Measurements from ENCODE around the gene ZNF385A.
A peak's percentile ranks its signal among the peaks of the same experiment; 100 is the strongest.

Gene ZNF385A

GRCh38 chr12:54419088-54419887 lies 34.8 kb upstream of the ZNF385A start, which contains the start of gene ITGA5 (continued):
- TF ChIP-seq BCL6B (tag by site-specific recombination; IDR thresholded peaks at IDR 0.05), result no peak
- peak; percentile 19; the same call in 1 of the 2 replicates for TF ChIP-seq KLF8 (tag by site-specific recombination; IDR thresholded peaks at IDR 0.05)
- no peak for TF ChIP-seq ZNF266 (tag by site-specific recombination; IDR thresholded peaks at IDR 0.05; ENCODE audit: low read depth)
- peak; percentile 95 for TF ChIP-seq ZIC2 (tag by site-specific recombination; IDR thresholded peaks at IDR 0.05)
- TF ChIP-seq ZBTB20 (tag by site-specific recombination; IDR thresholded peaks at IDR 0.05), result peak; percentile 47
- no peak for TF ChIP-seq ZNF248 (tag by site-specific recombination; IDR thresholded peaks at IDR 0.05)
- no peak for TF ChIP-seq ZNF654 (tag by site-specific recombination; IDR thresholded peaks at IDR 0.05; ENCODE audit: low read depth)
- TF ChIP-seq GLI4 (tag by site-specific recombination; IDR thresholded peaks at IDR 0.05), result no peak
- TF ChIP-seq, protein P1, sequence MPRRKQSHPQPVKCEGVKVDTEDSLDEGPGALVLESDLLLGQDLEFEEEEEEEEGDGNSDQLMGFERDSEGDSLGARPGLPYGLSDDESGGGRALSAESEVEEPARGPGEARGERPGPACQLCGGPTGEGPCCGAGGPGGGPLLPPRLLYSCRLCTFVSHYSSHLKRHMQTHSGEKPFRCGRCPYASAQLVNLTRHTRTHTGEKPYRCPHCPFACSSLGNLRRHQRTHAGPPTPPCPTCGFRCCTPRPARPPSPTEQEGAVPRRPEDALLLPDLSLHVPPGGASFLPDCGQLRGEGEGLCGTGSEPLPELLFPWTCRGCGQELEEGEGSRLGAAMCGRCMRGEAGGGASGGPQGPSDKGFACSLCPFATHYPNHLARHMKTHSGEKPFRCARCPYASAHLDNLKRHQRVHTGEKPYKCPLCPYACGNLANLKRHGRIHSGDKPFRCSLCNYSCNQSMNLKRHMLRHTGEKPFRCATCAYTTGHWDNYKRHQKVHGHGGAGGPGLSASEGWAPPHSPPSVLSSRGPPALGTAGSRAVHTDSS (tag by site-specific recombination; IDR thresholded peaks at IDR 0.05), result 0 out of 2 replicates have a peak, but pooled peaks have one; percentile 9
- TF ChIP-seq SP3 (tag by site-specific recombination; IDR thresholded peaks at IDR 0.05), result peak; percentile 81
- TF ChIP-seq BCL11B (tag by site-specific recombination; IDR thresholded peaks at IDR 0.05; ENCODE audit: low read depth), result no peak
- peak; percentile 25; the same call in 1 of the 2 replicates for TF ChIP-seq WT1 (tag by site-specific recombination; IDR thresholded peaks at IDR 0.05)
- TF ChIP-seq ZXDB (tag by site-specific recombination; IDR thresholded peaks at IDR 0.05), result peak; percentile 16; the same call in 1 of the 2 replicates
- peak; percentile 92 for TF ChIP-seq ZNF341 (tag by site-specific recombination; IDR thresholded peaks at IDR 0.05; ENCODE audit: low read depth)
- peak; percentile 77 for TF ChIP-seq ZNF366 (tag by site-specific recombination; conservative IDR thresholded peaks at IDR 0.05)
- no peak for TF ChIP-seq ZSCAN23 (tag by site-specific recombination; IDR thresholded peaks at IDR 0.05)
- TF ChIP-seq ZNF398 (tag by site-specific recombination; IDR thresholded peaks at IDR 0.05), result peak; percentile 99
- TF ChIP-seq GLIS1 (tag by site-specific recombination; IDR thresholded peaks at IDR 0.05), result peak; percentile 78
- TF ChIP-seq ZNF561 (tag by site-specific recombination; IDR thresholded peaks at IDR 0.05; ENCODE audit: borderline replicate concordance), result peak; percentile 40; the same call in 1 of the 2 replicates
- peak; percentile 34; the same call in 1 of the 2 replicates for TF ChIP-seq SP7 (tag by site-specific recombination; IDR thresholded peaks at IDR 0.05)
- TF ChIP-seq ZNF600 (tag by site-specific recombination; IDR thresholded peaks at IDR 0.05), result peak; percentile 26
- TF ChIP-seq ZNF560 (tag by site-specific recombination; IDR thresholded peaks at IDR 0.05; ENCODE audit: borderline replicate concordance), result no peak
- TF ChIP-seq, protein P2, sequence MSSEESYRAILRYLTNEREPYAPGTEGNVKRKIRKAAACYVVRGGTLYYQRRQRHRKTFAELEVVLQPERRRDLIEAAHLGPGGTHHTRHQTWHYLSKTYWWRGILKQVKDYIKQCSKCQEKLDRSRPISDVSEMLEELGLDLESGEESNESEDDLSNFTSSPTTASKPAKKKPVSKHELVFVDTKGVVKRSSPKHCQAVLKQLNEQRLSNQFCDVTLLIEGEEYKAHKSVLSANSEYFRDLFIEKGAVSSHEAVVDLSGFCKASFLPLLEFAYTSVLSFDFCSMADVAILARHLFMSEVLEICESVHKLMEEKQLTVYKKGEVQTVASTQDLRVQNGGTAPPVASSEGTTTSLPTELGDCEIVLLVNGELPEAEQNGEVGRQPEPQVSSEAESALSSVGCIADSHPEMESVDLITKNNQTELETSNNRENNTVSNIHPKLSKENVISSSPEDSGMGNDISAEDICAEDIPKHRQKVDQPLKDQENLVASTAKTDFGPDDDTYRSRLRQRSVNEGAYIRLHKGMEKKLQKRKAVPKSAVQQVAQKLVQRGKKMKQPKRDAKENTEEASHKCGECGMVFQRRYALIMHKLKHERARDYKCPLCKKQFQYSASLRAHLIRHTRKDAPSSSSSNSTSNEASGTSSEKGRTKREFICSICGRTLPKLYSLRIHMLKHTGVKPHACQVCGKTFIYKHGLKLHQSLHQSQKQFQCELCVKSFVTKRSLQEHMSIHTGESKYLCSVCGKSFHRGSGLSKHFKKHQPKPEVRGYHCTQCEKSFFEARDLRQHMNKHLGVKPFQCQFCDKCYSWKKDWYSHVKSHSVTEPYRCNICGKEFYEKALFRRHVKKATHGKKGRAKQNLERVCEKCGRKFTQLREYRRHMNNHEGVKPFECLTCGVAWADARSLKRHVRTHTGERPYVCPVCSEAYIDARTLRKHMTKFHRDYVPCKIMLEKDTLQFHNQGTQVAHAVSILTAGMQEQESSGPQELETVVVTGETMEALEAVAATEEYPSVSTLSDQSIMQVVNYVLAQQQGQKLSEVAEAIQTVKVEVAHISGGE (tag by site-specific recombination; conservative IDR thresholded peaks at IDR 0.05; ENCODE audit: low read depth), result peak; percentile 17; the same call in 1 of the 2 replicates
- TF ChIP-seq ZNF544 (tag by site-specific recombination; IDR thresholded peaks at IDR 0.05), result no peak
- no peak for TF ChIP-seq GFI1B (tag by site-specific recombination; IDR thresholded peaks at IDR 0.05)
- TF ChIP-seq, protein P3, sequence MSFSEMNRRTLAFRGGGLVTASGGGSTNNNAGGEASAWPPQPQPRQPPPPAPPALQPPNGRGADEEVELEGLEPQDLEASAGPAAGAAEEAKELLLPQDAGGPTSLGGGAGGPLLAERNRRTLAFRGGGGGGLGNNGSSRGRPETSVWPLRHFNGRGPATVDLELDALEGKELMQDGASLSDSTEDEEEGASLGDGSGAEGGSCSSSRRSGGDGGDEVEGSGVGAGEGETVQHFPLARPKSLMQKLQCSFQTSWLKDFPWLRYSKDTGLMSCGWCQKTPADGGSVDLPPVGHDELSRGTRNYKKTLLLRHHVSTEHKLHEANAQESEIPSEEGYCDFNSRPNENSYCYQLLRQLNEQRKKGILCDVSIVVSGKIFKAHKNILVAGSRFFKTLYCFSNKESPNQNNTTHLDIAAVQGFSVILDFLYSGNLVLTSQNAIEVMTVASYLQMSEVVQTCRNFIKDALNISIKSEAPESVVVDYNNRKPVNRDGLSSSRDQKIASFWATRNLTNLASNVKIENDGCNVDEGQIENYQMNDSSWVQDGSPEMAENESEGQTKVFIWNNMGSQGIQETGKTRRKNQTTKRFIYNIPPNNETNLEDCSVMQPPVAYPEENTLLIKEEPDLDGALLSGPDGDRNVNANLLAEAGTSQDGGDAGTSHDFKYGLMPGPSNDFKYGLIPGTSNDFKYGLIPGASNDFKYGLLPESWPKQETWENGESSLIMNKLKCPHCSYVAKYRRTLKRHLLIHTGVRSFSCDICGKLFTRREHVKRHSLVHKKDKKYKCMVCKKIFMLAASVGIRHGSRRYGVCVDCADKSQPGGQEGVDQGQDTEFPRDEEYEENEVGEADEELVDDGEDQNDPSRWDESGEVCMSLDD (tag by site-specific recombination; IDR thresholded peaks at IDR 0.05), result peak; percentile 86
- TF ChIP-seq, protein P4, sequence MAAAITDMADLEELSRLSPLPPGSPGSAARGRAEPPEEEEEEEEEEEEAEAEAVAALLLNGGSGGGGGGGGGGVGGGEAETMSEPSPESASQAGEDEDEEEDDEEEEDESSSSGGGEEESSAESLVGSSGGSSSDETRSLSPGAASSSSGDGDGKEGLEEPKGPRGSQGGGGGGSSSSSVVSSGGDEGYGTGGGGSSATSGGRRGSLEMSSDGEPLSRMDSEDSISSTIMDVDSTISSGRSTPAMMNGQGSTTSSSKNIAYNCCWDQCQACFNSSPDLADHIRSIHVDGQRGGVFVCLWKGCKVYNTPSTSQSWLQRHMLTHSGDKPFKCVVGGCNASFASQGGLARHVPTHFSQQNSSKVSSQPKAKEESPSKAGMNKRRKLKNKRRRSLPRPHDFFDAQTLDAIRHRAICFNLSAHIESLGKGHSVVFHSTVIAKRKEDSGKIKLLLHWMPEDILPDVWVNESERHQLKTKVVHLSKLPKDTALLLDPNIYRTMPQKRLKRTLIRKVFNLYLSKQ (tag by site-specific recombination; IDR thresholded peaks at IDR 0.05; ENCODE audit: borderline replicate concordance), result no peak
